Astrocyte (in vitro differentiated cells and primary cell): ENCODE measurements around the gene GPR34.

Experiments
- EZH2 ChIP-seq: IDR thresholded peaks from 2 replicates; pipeline ENCODE4 v1.6.1; 2012; ENCODE audit warnings: mild to moderate bottlenecking, low read length, inconsistent platforms; ENCODE audit not compliant: insufficient read depth
- TF ChIP-seq, protein P1 (sequence below): IDR thresholded peaks from 2 replicates; pipeline ENCODE4 v1.5.1; 2011; ENCODE audit warnings: low read depth, mild to moderate bottlenecking, inconsistent platforms, low read length, moderate library complexity; ENCODE audit not compliant: insufficient read depth

GRCh38 chrX:41692162-41692749 is 3.5 kb downstream of the GPR34 start:
- TF ChIP-seq, protein P1, sequence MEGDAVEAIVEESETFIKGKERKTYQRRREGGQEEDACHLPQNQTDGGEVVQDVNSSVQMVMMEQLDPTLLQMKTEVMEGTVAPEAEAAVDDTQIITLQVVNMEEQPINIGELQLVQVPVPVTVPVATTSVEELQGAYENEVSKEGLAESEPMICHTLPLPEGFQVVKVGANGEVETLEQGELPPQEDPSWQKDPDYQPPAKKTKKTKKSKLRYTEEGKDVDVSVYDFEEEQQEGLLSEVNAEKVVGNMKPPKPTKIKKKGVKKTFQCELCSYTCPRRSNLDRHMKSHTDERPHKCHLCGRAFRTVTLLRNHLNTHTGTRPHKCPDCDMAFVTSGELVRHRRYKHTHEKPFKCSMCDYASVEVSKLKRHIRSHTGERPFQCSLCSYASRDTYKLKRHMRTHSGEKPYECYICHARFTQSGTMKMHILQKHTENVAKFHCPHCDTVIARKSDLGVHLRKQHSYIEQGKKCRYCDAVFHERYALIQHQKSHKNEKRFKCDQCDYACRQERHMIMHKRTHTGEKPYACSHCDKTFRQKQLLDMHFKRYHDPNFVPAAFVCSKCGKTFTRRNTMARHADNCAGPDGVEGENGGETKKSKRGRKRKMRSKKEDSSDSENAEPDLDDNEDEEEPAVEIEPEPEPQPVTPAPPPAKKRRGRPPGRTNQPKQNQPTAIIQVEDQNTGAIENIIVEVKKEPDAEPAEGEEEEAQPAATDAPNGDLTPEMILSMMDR: no peak
- no peak for TF ChIP-seq EZH2
